Stimulated activated CD4-positive, alpha-beta T cell treated with anti-CD3 and anti-CD28 coated beads, Interleukin-4, amount 100 ng/mL, for 48 hours (primary cell): ENCODE data around the gene GIGYF2.
"Not testable (repeated sequence)": the region's sequence is repeated elsewhere in the genome, so short reads cannot be mapped to it uniquely, and the experiment has no call there.

Experiments used
- DNase-seq, 2 donors: peaks; one replicate each; pipeline ENCODE4 v3.0.0-alpha.2; 2020; ENCODE audit warnings: low read depth in 2 of 2

The GIGYF2 gene, protein sequence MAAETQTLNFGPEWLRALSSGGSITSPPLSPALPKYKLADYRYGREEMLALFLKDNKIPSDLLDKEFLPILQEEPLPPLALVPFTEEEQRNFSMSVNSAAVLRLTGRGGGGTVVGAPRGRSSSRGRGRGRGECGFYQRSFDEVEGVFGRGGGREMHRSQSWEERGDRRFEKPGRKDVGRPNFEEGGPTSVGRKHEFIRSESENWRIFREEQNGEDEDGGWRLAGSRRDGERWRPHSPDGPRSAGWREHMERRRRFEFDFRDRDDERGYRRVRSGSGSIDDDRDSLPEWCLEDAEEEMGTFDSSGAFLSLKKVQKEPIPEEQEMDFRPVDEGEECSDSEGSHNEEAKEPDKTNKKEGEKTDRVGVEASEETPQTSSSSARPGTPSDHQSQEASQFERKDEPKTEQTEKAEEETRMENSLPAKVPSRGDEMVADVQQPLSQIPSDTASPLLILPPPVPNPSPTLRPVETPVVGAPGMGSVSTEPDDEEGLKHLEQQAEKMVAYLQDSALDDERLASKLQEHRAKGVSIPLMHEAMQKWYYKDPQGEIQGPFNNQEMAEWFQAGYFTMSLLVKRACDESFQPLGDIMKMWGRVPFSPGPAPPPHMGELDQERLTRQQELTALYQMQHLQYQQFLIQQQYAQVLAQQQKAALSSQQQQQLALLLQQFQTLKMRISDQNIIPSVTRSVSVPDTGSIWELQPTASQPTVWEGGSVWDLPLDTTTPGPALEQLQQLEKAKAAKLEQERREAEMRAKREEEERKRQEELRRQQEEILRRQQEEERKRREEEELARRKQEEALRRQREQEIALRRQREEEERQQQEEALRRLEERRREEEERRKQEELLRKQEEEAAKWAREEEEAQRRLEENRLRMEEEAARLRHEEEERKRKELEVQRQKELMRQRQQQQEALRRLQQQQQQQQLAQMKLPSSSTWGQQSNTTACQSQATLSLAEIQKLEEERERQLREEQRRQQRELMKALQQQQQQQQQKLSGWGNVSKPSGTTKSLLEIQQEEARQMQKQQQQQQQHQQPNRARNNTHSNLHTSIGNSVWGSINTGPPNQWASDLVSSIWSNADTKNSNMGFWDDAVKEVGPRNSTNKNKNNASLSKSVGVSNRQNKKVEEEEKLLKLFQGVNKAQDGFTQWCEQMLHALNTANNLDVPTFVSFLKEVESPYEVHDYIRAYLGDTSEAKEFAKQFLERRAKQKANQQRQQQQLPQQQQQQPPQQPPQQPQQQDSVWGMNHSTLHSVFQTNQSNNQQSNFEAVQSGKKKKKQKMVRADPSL (N-terminal part only)

DNA sequence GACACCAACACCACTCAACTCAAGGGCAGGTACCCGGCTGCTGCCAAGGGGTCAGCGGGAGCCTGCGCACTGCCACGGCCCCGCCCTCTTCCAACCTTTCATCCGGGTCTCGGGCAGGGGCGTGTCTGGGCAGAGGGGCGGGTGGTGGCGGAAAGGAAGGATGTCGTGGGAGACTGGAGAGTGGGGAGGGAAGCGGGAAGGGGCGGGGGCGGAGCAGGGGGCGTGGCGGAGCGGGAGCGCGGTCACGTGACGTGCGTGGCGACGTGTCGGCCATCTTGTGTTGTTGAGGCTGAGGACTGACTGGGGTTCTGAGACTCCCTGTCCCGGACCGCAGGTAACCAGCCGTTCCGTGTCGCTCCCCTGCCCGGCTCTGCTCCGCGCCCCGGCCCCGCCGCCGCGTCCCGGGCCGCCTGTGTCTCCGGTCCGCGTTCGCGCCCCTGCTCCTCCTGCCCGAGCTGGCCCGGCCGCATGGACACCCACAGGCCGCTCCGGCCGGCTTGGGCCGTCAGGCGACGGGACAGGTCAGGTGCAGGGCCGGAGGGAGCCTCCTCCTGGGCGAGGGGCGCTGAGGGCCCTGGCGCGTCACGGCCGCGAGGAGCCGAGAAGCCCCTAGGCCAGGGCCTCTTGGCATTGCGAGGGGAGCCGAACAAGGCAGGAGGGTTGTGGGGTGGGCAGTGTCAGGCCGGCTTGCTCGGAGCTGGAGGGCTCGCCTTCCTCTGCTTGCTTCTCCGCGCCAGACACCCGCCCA is at the start of gene GIGYF2:
TSS of gene GIGYF2 (plus strand) at position 273 of the 748 bp plus-strand sequence. CDS start 37,867 bp downstream, outside the sequence.
- DNase-seq: peak; percentile 95 to 97

- DNase-seq: no peak
Measured at GRCh38 chr2:232649033-232649432, 48.1 kb upstream of the GIGYF2 start.

- no peak for DNase-seq
Measured at GRCh38 chr2:232652505-232652851, 44.7 kb upstream of the GIGYF2 start.

DNA sequence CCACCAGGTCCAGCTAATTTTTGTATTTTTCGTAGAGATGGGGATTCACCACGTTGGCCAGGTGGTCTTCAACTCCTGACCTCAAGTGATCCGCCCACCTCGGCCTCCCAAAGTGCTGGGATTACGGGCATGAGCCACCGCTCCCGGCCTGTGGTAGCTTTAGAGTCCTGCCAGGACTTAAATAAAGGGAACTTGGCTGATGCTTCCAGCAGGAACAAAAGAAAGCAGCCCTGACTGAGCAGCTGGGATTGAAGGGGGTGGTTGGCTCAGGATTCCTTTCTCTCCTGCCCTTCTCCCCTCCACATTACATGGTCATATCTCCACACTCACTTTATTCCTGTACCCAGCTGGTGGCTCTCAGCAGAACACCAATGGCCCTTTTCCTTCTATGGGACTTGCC is 43.7 kb upstream of the GIGYF2 start:
- DNase-seq: no peak

- DNase-seq: no peak
Measured at GRCh38 chr2:232655392-232655791, 41.7 kb upstream of the GIGYF2 start.

DNA sequence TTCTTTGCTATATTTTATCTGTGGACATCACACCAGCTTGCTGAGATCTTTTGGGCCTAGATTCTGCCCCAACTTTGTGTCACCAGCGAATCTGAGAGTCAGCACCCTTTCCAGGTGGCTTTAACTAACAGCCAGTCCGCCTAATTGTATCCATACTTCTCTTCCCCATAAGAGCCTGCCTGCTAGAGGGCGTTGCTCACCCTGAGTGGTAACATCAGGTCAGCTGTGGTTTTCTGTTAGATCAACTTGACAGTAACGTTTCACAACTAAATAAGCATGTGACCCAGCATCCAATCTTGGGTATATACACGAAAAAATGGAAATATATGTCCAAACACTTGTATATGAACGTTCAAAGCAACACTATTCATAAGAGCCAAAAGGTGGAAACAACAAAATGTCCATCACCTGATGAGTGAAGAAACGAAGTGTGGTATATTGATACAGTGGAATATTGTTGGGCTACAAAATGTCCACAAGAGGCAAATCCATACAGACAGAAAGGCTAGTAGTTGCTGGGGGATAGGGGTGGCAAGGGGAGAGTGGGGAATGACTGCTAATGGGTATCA is 38.8 kb upstream of the GIGYF2 start:
- DNase-seq: no peak

DNA sequence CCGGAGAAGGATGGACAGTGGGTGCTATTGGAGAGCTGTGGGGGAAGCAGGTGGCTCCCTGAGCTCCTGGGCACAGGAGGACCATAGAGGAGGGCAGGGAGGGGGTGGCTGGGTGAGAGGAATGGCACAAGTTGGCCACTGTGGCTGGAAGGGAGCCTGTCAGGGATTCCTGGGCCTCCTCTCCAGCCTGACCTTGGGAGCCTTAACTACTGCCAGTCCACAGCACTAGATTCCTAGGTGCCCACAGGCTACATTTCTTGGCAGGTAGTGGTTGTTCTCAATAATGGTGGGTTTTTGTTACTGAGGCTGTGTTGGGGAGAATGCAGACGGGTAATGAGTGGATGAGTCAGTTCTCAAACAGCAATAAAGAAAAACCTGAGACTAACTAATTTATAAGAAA is 37.8 kb upstream of the GIGYF2 start:
- DNase-seq: no peak

DNA sequence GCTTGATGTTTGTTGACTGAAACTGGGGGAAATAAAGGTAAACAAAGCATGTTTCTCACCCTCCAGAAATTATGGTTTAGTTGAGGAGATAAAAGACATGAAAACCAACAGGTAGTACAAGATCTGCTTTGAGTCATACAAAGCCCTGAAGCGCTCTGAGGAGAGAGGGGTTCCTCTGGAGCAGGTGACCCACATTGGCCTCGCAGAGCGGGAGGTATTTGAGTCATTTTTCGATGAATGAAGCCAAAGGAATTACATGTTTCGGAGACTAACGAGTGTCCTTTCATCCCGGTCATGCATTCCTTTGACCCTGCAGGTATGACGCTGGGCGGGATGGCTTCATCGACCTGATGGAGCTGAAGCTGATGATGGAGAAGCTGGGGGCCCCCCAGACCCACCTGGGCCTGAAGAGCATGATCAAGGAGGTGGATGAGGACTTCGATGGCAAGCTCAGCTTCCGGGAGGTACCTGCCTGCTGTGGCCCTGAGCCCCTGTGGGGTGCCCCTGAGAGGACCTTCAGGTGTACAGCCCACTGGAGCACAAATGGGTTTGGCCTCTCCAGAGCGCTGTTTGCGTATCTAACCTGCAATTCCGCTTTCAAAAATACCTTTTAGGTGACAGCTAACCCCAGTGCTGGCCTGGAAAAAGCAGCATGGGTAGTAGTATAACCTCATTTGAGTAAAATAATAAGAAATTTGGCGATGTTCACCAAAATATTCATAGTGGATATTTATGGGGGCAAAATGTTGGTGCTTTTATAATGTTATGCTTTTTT is 34.5 kb upstream of the GIGYF2 start:
- DNase-seq: no peak

- no peak for DNase-seq
Measured at GRCh38 chr2:232666051-232666805, 30.9 kb upstream of the GIGYF2 start.

DNA sequence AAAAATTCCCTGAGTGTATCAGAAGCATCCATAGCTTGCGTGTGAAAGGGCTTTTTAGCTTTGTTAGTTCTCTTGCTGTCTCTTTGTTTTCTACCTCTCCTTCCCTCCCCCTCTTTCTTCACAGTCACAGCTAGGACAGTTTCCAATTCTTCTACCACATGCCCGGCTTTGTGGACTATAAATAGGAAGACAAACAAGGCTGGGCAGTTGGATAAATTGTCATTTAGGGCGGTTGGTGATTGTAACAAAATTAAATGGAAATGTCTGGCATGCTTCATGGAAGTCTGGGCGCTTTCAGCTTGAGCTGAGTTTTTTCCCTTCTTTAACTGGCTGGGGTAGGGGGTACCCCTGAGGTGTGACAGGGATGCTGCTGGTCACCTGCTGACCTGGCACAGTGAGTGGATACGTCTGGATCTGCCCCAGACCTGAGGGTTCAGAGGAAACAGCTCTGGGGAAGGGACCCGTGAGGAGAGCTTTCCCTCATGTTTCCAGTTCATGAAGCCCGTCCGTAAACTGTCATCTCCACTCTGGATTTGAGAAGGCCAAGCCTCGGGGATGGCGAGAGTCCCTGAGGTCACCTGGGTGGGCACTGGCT is 29.0 kb upstream of the GIGYF2 start:
- DNase-seq: no peak

- DNase-seq: no peak
Measured at GRCh38 chr2:232668805-232669444, 28.2 kb upstream of the GIGYF2 start.

GRCh38 chr2:232672588-232672987 is 24.5 kb upstream of the GIGYF2 start:
- no peak for DNase-seq

DNA sequence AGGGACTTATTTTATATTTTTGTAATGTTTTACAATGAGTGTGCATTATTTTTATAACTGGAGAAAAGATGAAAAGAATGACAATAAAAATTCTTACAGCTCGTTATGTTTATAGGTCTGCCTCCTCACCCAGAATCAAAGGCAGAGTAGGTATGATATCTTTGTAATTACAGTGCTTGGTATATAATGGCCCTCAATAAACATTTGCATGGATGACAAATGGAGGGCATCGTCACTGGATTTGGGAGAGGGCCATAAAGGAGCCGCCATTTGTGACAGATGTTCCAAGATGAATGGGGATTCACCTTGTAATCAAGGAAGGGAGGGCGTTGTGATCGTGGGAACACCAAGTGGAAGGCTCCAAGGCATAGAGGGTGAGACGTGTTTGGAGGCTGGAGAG is 22.6 kb upstream of the GIGYF2 start:
- DNase-seq: no peak

- no peak for DNase-seq
Measured at GRCh38 chr2:232675381-232675780, 21.8 kb upstream of the GIGYF2 start.

DNA sequence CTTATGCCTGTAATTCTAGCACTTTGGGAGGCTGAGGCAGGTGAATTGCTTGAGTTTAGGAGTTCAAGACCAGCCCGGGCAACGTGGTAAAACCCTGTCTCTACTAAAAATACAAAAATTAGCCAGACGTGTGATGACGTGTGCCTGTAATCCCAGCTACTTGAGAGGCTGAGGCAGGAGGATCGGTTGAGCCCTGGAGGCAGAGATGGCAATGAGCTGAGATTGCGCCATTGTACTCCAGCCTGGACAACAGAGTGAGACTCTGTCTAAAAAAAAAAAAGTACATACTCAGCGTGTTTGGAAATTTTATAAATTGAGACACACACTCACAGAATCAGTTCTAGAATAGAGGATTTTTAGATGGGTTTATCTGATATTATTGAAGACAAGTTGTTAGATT is 17.1 kb upstream of the GIGYF2 start:
- no peak for DNase-seq

GRCh38 chr2:232681527-232681926 is 15.6 kb upstream of the GIGYF2 start:
- DNase-seq: no peak

GRCh38 chr2:232683368-232683767 is 13.8 kb upstream of the GIGYF2 start:
- DNase-seq: no peak

DNA sequence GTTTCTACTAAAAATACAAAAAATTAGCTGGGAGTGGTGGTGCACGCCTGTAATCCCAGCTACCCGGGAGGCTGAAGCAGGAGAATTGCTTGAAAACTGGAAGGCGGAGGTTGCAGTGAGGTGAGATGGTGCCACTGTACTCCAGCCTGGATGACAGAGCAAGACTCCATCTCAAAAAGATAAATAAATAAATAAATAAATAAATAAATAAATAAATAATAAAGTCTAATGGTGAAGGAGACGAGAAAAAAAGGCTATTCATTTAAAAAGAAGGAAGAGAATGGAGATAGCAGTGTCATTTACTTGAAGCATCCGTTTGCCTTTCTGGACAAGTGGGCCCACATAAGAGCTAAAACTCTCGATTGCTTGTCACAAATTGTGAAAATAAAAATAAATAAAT is 11.7 kb upstream of the GIGYF2 start:
- not testable (repeated sequence) for DNase-seq
